ENCODE data around the gene RAB13. TPM values are rescaled to one million over a fixed set of nuclear protein-coding genes. Genes with fewer than 3 reads are reported as not detected.
A peak's percentile ranks its signal among the peaks of the same experiment; 100 is the strongest.

RAB13 gene
- polyA plus RNA-seq, 3 donors = 1.8 to 5.1 (median 3.9) TPM

DNA sequence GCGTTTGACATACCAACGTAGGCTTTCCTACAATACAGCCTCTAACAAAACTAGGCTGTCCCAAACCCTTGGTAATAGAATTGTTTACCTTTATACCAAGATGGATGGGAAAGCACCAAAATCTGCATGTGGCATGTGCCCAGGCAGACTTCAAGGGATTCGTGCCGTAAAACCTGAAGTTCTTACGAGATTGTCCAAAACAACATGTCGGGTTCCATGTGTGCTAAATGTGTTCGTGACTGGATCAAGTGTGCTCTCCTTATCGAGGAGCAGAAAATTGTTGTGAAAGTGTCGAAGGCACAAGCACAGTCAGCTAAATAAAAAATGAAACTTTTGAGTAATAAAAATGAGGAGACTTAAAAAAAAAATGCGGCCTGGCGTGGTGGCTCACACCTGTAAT is 9.5 kb upstream of the RAB13 start:
- H3K9me3 Mint-ChIP-seq = no peaks in the 10 kb centered on the region
- no peak overlapping the region for H3K4me3 Mint-ChIP-seq
- 97% methylated on average over 7 of the region's 11 CpGs for WGBS (ENCODE audit: insufficient coverage)

GRCh38 chr1:153995202-153995601 is 9.1 kb upstream of the RAB13 start:
- no CpG with 5 or more reads among the region's 3 CpGs for WGBS (ENCODE audit: insufficient coverage)

More for the DNA sequence above, 9.5 kb upstream of the RAB13 start:
- peaks cover 16 to 40% of the 10 kb centered on the region in 2 donors for H3K36me3 ChIP-seq (replicated peaks in 1 of 2; ENCODE audit: control insufficient read depth in 1 of 2, insufficient read depth in 2 of 2, low read length in 2 of 2)
- peaks cover 14% of the 10 kb centered on the region for H3K4me1 Mint-ChIP-seq
- no peaks in the 10 kb centered on the region for H3K9me3 ChIP-seq (replicated peaks in 1 of 2; ENCODE audit: control insufficient read depth in 1 of 2, insufficient read depth in 1 of 2, low read length in 2 of 2)
- H4K20me1 ChIP-seq (ENCODE audit: insufficient read depth, low read length) = no peaks in the 10 kb centered on the region
- no peak overlapping the region for H3K4me3 ChIP-seq (replicated peaks in 1 of 3; ENCODE audit: low read depth in 2 of 3, low read length in 3 of 3)
- intact Hi-C loops (cut with micrococcal nuclease) = no loop called here
- peaks cover 0 to 1% (median 0%) of the 10 kb centered on the region in 3 donors for H3K27me3 Mint-ChIP-seq (ENCODE audit: low read depth in 3 of 3)
- no peak for DNase-seq
- no peak overlapping the region for H3K9ac ChIP-seq (ENCODE audit: insufficient read depth, low read length, poor library complexity, severe bottlenecking)
- no peak overlapping the region for H2AFZ ChIP-seq (ENCODE audit: insufficient read depth, low read depth, low read length, poor library complexity, severe bottlenecking)
- H3K27me3 ChIP-seq (ENCODE audit: control insufficient read depth in 2 of 2, insufficient read depth in 2 of 2, low read length in 2 of 2) = no peaks in the 10 kb centered on the region
- H3K27ac Mint-ChIP-seq = peak overlapping the region in 1 of 7 donors; percentile 12
- H3K4me1 ChIP-seq (ENCODE audit: control insufficient read depth in 1 of 2, insufficient read depth in 2 of 2, low read length in 2 of 2) = peaks cover 11 to 19% of the 10 kb centered on the region in 2 donors
- H3K36me3 Mint-ChIP-seq = peaks cover 25 to 44% of the 10 kb centered on the region in 2 donors
- no peak overlapping the region for H3K27ac ChIP-seq (ENCODE audit: low read depth in 1 of 2, low read length in 2 of 2)
- TF ChIP-seq, protein P1, sequence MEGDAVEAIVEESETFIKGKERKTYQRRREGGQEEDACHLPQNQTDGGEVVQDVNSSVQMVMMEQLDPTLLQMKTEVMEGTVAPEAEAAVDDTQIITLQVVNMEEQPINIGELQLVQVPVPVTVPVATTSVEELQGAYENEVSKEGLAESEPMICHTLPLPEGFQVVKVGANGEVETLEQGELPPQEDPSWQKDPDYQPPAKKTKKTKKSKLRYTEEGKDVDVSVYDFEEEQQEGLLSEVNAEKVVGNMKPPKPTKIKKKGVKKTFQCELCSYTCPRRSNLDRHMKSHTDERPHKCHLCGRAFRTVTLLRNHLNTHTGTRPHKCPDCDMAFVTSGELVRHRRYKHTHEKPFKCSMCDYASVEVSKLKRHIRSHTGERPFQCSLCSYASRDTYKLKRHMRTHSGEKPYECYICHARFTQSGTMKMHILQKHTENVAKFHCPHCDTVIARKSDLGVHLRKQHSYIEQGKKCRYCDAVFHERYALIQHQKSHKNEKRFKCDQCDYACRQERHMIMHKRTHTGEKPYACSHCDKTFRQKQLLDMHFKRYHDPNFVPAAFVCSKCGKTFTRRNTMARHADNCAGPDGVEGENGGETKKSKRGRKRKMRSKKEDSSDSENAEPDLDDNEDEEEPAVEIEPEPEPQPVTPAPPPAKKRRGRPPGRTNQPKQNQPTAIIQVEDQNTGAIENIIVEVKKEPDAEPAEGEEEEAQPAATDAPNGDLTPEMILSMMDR (IDR thresholded peaks at IDR 0.05) = no peak
- peaks cover 18% of the 10 kb centered on the region for H3K79me2 ChIP-seq (ENCODE audit: insufficient read depth, low read length)
- no peak overlapping the region for H3K4me2 ChIP-seq (replicated peaks; ENCODE audit: extremely low read depth, low read length, poor library complexity, severe bottlenecking)

More at GRCh38 chr1:153995202-153995601, 9.1 kb upstream of the RAB13 start:
- TF ChIP-seq, protein P1 (IDR thresholded peaks at IDR 0.05) = no peak
- Mint-ChIP-seq H3K4me3 (no peak overlapping the region), H3K36me3 (peaks cover 25 to 44% of the 10 kb centered on the region in 2 donors), H3K4me1 (peaks cover 16% of the 10 kb centered on the region), H3K27ac (peak overlapping the region in 3 of 7 donors; percentile 12 to 62 (median 25)), H3K27me3 (ENCODE audit: low read depth in 3 of 3) (peaks cover 0 to 1% (median 0%) of the 10 kb centered on the region in 3 donors), H3K9me3 (no peaks in the 10 kb centered on the region)
- Histone ChIP-seq H3K4me2 (replicated peaks; ENCODE audit: extremely low read depth, low read length, poor library complexity, severe bottlenecking) (no peak overlapping the region), H3K27me3 (ENCODE audit: control insufficient read depth in 2 of 2, insufficient read depth in 2 of 2, low read length in 2 of 2) (no peaks in the 10 kb centered on the region), H3K27ac (ENCODE audit: low read depth in 1 of 2, low read length in 2 of 2) (no peak overlapping the region), H3K36me3 (replicated peaks in 1 of 2; ENCODE audit: control insufficient read depth in 1 of 2, insufficient read depth in 2 of 2, low read length in 2 of 2) (peaks cover 16 to 40% of the 10 kb centered on the region in 2 donors), H3K79me2 (ENCODE audit: insufficient read depth, low read length) (peaks cover 20% of the 10 kb centered on the region), H2AFZ (ENCODE audit: insufficient read depth, low read depth, low read length, poor library complexity, severe bottlenecking) (no peak overlapping the region), H4K20me1 (ENCODE audit: insufficient read depth, low read length) (no peaks in the 10 kb centered on the region), H3K9ac (ENCODE audit: insufficient read depth, low read length, poor library complexity, severe bottlenecking) (no peak overlapping the region), H3K4me3 (replicated peaks in 1 of 3; ENCODE audit: low read depth in 2 of 3, low read length in 3 of 3) (no peak overlapping the region), H3K4me1 (ENCODE audit: control insufficient read depth in 1 of 2, insufficient read depth in 2 of 2, low read length in 2 of 2) (peaks cover 13 to 20% of the 10 kb centered on the region in 2 donors), H3K9me3 (replicated peaks in 1 of 2; ENCODE audit: control insufficient read depth in 1 of 2, insufficient read depth in 1 of 2, low read length in 2 of 2) (no peaks in the 10 kb centered on the region)
- DNase-seq = no peak
- intact Hi-C loops (cut with micrococcal nuclease) = no loop called here
